ENCODE results near the gene PKN1.
"Not testable (repeated sequence)": the region's sequence is repeated elsewhere in the genome, so short reads cannot be mapped to it uniquely, and the experiment has no call there.

Gene PKN1

GRCh38 chr19:14428882-14429416 lies 4.2 kb upstream of the PKN1 start:
- no peak for DNase-seq (ENCODE audit: low read depth in 2 of 3, low spot score in 2 of 3)

GRCh38 chr19:14430712-14431111 lies 2.4 kb upstream of the PKN1 start:
- no peak for DNase-seq (ENCODE audit: low read depth in 2 of 3, low spot score in 2 of 3)

DNA sequence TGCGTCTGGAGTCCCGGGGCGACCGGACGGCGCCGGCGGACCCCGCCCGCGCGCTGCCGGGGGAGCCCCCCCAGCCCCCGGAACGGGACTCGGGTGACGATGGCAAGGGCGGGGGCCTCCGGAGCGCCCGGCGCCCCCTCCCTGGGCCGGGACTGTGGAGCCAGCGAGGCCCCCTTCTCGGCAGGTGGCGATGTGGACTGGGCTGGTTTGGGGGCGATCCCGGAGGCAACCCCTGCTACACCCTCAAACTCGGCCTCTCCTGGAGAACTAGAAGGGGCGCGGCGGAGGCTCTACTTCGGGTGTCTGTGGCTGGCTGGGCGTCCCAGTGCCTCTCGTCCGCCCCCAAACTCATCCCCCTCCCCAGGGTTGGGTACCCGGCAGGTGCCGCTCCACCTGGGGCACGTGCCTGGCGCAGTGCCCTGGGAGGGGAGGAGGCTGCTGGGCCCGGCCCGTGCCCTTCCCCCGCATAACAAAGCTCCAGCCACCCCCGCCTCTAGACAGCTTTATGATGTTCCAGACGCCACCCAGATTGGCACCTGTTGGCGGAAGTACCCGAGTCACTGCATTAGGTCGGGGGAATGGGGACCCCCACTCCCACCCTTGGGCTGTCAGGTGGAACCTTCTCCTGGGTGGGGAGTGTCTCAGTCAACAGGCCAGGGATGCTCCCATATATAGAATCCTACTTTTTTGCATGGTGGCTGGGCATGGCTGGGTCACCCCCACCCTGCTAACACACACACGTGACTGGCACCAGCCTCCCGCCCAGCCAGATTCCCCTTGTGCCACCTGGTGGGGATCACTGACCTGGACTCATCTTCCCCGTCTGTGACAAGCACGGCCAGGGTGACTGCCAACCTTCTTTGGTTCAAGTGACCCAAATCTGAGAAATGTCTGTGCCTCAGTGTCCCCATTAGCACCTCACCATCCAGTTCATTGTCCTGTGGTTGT lies 722 bp downstream of the PKN1 start:
- DNase-seq (ENCODE audit: low read depth in 2 of 3, low spot score in 2 of 3) = no peak

DNA sequence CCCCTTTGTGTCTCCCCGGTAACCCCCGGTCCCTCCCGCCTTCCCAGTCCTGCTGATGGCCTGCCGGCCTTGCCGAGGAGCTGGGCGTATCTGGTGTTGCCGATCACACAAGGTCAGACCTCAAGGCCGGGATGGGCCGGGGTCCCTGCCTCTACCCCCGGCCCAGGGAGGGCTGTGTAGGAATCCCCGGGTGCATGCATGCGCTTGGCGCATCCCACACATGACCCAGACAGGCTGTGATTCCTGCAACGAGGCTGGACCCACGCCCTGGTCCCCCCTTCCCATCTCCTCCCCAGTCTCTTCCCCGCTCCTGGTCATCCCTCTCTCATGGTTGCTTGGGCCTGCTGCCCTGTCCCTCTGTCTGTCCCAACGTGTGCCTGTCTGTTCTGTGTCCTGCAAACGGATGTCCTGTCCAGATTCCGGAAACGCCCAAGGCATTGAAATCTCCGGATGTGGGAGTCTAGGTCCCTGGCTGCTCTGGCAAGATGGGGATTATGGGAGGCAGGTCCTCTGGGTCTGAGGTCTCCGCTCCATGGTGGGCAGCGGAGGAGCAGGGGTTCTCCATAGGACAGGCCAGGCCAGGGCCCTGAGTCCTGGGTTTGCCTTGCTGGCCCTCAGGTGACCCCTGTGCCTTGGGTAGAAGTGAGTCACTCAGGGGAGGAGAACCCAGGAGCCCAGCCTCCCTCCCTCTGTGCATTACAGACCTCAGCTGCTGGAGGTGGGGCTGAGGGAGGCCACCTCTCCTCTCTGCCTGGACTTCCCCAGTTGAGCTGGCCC lies 1.6 kb downstream of the PKN1 start:
- DNase-seq (ENCODE audit: low read depth in 2 of 3, low spot score in 2 of 3) = no peak

GRCh38 chr19:14435320-14436050 lies 2.4 kb downstream of the PKN1 start:
- DNase-seq (ENCODE audit: low read depth in 2 of 3, low spot score in 2 of 3) = no peak

DNA sequence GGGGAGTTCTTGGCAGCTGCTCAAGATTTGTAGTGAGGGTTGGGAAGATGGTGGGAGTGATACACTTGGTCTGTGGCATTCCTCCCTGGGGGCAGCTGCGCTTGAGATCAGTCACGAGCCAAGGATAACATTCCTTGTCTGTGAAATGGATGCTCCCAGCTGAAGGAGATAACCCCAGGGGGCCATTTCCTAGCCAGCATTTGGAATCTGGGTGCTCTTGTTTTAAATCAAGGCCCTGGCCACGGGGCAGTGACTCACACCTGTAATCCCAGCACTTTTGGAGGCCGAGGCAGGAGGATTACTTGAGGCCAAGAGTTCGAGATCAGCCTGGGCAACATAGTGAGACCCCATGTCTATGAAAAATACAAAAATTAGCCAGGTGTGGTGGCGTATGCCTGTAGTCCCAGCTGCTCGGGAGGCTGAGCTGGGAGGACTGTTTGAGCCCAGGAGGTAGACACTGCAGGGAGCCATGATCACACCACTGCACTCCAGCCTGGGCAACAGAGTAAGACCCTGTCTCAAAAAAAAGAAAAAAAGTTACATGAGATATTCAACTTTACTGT lies 4.6 kb downstream of the PKN1 start:
- DNase-seq (ENCODE audit: low read depth in 2 of 3, low spot score in 2 of 3) = no peak

- no peak for DNase-seq (ENCODE audit: low read depth in 2 of 3, low spot score in 2 of 3)
Observed at GRCh38 chr19:14439014-14439413, 5.9 kb downstream of the PKN1 start.

DNA sequence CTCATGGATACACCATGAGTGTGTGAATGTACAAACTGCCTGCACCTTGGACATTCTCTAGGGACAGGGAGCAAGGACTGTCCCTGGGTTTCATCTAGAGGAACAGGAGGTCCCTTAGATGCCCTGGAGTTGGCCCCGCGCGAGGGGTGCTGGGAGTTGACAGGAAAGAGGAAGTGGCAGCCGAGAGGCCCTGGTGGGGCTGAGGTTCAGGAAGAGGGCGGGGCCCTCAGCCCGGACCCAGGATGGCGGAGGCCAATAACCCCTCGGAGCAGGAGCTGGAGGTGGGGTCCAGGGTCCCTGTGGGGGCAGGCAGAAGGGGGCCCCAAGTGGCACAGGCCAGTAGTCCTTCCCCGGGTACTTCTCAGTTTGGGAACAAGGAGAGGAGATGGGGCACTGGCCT lies 6.9 kb downstream of the PKN1 start:
- peak; percentile 51 to 65 (median 63) for DNase-seq (ENCODE audit: low read depth in 2 of 3, low spot score in 2 of 3)

DNA sequence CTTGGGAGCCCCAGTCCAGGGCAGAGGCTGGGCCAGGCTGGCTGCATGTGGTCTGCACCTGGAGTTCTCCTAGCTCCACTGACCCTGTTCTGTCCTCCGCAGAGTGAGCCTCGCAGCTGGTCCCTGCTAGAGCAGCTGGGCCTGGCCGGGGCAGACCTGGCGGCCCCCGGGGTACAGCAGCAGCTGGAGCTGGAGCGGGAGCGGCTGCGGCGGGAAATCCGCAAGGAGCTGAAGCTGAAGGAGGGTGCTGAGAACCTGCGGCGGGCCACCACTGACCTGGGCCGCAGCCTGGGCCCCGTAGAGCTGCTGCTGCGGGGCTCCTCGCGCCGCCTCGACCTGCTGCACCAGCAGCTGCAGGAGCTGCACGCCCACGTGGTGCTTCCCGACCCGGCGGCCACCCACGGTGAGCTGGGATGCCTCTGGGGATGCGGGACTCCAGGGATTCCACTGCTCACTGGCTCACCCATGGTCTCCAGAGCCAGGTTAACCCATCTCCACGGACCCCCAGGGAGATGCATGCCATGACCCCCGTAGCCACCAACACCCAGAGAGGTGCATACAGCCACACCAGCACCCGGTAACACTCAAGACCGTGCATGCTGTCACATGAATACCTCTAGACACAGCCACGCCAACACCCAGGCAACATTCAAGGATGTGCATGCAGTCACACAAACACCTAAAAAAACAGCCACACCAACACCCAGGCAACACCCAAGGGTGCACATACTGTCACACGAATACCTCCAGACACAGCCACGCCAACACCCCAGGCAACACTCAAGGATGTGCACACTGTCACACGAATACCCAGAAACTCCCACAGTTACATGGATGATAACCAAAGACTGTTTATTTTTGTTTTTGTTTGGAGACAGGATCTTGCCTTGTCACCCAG lies 8.2 kb downstream of the PKN1 start:
- DNase-seq (ENCODE audit: low read depth in 2 of 3, low spot score in 2 of 3) = no peak

- no peak for DNase-seq (ENCODE audit: low read depth in 2 of 3, low spot score in 2 of 3)
Observed at GRCh38 chr19:14442891-14443631, 10.0 kb downstream of the PKN1 start.

DNA sequence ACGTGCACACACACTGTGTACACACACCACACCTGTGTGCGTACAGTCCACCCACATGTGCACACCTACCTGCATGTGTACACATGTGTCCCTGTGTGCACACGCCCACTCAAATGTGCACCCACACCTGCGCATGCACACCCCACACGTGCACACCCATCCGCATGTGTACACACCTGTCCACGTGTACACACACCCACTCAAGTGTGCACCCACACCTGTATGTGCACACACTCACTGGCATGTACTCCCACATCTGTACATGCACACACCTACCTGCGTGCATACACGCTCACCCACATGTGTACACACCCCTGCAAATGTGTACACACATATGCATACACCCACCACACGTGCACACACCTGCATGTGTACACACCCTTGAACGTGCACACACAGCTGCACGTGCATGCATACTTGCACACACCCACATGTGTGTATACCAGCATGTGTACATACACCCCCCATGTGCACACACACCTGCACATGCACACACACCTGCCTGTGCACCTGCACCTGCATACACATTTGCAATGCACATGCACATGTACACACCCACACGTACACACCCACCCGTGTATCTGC lies 10.6 kb downstream of the PKN1 start:
- DNase-seq (ENCODE audit: low read depth in 2 of 3, low spot score in 2 of 3) = no peak

DNA sequence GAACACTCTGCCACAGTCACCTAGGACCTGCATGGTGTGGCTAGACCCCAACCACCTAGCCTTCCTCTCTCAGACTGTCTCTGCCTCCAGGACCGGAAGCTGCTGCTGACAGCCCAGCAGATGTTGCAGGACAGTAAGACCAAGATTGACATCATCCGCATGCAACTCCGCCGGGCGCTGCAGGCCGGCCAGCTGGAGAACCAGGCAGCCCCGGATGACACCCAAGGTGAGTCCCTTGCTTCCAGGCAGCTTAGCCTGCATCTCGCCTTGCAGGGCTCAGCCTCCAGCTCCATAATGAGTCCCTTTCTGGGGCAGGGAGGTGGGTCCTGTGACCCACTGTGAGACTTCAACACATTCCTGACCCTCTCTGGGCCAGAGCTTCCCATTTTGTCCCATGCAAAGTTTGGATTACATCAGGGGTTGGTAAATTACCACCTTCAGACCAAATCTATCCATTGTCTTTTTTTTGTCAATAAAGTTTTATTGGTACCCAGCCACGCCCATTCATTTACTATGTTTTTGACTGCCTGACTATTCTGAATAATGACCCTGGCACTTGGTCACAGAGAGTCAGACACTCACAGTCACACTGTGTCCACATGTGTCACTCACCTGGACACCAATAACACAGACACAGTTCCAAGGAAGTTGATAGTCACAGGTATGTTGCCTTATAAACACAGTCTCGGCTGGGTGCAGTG lies 13.4 kb downstream of the PKN1 start:
- no peak for DNase-seq (ENCODE audit: low read depth in 2 of 3, low spot score in 2 of 3)

- DNase-seq (ENCODE audit: low read depth in 2 of 3, low spot score in 2 of 3) = no peak
Observed at GRCh38 chr19:14449321-14449720, 16.2 kb downstream of the PKN1 start.

DNA sequence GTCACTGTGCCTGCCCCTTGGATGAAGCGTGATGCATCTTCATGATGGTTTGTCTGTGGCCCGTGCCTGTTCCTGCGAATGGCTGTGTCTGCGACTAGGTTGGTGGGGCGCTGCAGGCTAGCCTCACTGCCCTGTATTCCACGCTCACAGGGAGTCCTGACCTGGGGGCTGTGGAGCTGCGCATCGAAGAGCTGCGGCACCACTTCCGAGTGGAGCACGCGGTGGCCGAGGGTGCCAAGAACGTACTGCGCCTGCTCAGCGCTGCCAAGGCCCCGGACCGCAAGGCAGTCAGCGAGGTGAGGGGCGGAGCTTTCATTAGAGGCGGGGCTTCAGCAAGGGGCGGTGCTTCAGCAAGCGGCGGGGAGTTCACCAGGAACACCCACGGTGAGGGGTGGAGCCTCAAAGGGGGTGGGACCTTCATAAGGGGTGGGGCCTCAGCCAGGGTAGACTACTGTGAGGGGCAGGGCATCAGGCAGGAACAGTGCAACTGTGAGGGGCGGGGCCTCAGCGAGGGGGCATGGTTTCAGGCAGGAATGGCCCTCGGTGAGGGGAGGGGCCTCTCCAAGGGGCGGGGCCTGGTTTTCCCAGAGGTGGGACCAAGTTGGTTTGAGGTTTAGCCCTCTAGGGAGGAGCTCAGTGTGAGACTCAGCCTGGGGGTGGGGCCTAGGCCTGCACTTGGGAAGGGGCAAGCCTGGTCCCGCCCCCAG lies 17.2 kb downstream of the PKN1 start:
- peak in 2 of 3 experiments; percentile 31 to 63 for DNase-seq (ENCODE audit: low read depth in 2 of 3, low spot score in 2 of 3)

GRCh38 chr19:14450876-14451275 lies 17.8 kb downstream of the PKN1 start:
- DNase-seq (ENCODE audit: low read depth in 2 of 3, low spot score in 2 of 3) = no peak

GRCh38 chr19:14452303-14452702 lies 19.2 kb downstream of the PKN1 start:
- DNase-seq (ENCODE audit: low read depth in 2 of 3, low spot score in 2 of 3) = not testable (repeated sequence)

DNA sequence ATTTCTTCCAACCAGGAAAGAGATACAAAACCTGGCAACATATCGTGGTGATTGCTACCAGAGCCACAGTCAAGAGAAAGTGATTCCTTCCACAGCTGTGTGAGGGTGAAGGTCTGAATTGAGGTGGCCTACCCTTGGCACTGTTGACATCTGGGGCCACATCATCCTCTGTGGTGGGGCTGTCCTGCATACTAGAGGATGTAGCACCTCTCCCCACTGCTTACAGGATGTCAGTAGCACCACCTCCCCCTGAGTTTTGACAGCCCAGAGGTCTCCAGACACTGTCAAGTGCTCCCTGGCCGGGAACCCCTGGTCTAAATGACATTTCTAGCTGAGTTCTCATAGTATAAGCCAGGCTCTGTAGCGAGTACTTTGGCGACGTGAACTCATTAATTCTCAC lies 26.6 kb downstream of the PKN1 start:
- no peak for DNase-seq (ENCODE audit: low read depth in 2 of 3, low spot score in 2 of 3)

GRCh38 chr19:14460935-14461334 lies 27.8 kb downstream of the PKN1 start:
- no peak for DNase-seq (ENCODE audit: low read depth in 2 of 3, low spot score in 2 of 3)
